Cerebellar nuclear complex (tissue), 1 donor: ENCODE data around the gene TNS3.

Experiments used
- DNase-seq, 2 experiments: peaks; one replicate each; lab custom pipeline; 2025; lab: John Stamatoyannopoulos, UW

The TNS3 gene

DNA sequence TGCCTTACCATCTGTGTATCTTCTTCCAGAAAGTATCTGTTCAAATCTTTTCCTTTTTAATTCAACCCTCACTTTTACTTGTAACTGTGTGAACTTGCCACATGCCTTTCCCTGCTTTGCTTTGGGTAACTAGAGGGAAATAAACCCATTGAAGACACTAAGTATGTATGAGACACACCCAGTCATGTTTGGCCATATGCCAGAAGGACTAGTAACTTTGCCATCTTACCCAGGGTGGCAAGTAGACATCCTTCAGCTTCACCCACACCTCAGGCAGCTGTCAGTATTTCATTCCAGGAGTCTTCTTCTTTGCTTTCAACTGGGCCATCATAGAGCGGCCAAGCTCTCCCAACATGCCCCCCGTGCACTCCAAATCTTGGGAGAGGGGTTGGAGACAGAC, 323.1 kb downstream of the TNS3 start:
- DNase-seq: no peak

DNA sequence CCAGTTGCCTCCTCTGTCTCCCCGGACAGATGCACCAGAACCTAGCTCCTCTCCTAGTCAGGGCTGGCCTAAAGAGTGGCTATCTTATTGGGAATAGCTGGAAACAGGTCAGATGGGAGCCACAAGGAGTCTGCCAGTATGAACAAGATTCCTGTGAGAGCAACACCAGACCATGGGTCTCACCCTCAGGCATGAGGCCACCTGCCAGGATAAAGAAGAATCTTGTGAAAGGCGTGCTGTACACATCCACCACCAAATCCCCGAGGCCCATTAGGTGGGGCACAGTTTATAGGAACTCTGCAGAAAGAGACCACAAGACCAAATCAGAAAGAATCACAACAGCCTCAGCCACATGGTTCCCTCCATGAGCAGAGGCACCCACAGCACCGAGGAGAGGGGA, 325.9 kb downstream of the TNS3 start:
- no peak for DNase-seq

DNA sequence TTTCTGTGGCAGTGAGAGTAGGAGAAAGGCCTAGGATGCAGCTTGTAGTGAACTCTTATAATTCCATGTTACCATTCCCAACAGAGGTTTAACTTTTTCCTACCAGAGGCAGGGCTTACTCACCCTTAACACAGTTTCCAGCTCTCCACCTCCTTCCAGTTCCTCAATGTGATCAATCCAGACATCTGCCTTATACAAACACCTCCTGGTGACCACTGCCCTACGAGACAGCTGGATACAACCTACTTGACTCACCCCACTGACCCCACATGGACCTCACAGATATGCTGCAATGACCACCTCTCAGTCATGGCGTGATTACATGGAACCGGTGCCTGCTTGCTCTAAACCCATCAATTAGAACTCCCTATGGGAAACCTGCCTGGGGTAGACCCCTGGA, 326.5 kb downstream of the TNS3 start:
- DNase-seq: no peak

DNA sequence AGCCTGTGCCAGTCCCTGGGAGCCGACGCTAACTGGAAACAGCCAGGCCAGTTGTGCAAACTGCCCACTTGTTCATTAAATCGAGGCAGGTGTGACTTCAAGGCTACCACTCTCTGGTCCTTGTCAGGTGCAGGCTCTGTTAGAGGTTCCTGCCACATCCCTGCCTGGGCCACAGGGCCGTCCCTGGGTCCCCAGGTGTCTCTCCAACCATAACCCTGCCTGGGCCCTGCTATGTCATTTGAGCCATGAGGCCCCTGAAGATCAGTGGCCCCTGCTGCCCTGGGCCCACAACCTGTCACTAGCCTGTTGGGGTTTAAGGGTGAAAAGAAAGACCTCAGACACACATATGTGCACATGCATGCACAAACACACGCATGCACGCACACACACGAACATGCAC, 326.9 kb downstream of the TNS3 start:
- DNase-seq: no peak

DNA sequence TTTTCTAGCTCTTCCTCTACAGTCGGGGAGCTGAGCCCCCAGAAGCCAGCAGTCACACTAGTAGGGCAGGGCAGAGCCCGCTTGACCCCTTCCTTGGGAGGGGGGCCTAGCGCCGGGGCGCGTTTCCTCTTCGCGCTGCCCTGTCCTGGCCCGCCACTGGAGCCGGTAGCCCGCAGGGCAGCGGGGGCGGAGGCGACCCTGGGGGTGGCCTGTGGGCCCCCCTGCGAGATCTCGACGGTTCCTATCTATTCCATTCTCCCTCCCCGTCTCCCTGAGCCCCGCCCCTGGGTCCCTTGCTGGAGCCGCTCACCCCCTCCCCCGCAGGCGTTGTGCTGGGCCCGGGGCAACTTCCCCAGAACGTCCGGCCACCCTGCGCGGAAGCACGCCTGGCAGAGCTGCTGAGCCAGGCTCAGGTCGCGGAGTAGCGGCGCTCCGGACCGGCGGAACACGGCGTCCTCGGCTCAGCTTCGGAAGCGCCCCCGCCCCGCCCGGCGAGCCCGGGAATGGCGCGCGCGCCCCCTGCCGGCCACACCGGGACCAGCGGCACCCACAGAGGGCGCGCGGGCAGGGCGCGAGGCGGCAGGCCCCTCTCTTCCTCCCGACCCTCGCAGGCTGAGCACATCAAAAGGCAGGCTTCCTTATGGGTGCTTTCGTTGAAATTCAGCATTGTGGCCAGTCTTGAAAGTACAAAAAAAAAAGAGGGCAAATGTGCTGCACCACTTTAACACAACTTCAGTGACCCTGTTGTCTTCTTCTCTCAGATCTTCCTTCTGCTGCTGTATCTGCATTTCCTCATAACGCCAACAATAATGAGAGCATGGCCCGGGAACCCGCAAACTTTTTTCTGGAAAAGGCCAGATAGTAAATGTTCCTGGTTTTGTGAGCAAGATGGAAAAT, 327.6 kb downstream of the TNS3 start:
- DNase-seq: no peak

DNA sequence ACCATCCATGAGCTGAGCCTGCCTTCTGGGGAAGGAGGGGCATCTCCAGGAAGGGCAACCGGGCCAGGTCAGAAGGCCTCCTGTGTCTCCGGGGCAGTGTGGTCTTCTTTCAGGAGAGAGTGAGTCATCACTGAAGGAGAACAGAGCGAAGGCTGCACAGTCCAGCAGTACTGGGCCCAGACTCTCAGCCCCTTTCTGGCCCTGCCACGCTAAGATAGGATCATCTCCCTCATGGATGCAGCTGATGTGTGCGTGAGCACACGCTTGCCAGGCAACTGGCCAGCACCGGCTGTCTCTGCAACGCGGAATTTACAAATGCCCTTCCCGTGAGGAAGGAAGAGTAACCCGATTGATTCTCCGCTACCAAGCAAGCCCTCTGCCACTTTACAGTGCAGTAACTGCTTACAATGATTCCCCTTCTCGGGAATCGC, 328.2 kb downstream of the TNS3 start:
- no peak for DNase-seq

DNA sequence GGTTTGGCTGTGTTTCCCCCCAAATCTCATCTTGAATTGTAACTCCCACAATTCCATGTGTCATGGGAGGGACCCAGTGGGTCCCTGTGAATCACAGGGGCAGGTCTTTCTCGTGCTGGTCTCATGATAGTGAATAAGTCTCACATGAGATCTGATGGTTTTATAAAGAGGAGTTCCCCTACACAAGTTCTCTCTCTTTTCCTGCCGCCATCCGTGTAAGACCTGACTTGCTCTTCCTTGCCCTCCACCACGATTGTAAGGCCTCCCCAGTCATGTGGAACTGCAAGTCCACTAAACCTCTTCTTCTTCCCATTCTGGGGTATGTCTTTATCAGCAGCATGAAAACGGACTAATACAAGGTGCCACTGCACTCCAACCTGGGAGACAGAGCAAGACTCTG, 329.2 kb downstream of the TNS3 start:
- DNase-seq: no peak

DNA sequence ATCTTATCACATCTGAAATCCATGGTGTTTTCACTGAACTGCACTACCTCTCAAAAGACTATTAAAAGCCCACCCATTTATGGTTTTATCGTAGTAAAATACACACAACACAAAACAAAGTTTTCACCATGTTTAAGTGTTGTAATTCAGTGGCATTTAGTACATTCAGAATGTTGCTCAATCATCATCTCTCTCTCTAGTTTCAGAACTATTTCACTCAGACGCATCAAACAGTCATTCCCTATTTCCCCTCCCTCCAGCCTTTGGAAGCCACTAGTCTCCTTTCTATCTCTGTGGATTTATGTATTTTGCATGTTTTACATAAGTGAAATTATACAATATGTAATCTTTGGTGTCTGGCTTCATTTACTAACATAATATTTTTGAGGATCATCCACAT, 332.6 kb downstream of the TNS3 start:
- no peak for DNase-seq

DNA sequence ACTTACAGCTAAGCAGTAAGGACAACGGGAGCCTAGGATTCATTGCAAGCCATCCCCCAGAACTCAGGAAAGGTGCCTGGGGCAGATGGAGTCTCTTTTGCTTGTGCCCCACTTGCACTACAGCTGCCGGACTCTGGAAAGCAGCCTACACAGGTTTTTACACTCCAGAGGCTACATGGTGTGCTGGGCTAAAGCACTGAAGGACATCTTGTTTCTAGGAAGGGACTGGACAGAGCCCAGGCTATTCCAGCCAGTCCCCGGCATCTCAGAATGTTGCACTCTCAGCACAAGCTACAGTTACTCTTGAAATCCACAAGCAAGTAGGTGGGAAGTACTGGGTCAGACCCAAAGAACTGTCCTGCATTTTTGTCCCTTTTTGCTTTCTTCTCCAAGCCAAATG, 333.1 kb downstream of the TNS3 start:
- DNase-seq: no peak

DNA sequence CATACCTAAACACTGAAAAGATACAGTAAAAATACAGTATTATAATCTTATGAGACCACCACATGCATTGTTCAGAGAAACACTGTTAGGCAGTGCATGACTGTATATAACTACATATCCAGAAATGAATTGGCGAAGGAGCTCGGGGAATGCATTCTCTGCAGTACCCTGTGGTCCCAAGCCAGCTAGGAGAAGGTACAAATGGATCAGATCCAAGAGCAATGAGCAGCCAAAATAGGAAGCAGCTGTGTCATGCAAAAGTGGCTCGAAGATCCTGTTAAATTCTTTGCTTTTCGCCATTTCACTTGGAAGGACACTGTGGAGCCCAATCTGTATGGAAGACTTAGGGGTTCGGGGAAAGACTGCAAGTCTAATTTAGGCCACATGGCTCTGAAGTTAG, 334.8 kb downstream of the TNS3 start:
- no peak for DNase-seq

DNA sequence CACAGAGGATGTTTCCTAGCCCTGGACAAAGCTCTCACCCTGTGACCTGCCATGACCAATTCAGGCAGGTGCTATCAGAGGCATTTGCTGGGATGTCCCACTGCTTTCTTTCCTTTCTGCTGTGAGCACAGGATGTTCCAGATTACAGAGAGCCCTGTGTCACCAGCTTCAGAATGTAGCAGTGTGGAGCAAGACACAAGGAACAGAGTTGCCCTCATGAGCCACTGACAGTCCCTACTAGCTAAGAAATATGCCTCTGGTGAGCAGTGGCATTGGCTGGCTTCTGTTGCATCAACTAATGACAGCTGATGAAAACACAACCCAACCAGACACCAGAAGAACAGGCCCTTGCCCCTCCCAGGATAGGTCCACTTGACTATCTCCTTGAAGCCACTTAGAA, 337.2 kb downstream of the TNS3 start:
- no peak for DNase-seq

DNA sequence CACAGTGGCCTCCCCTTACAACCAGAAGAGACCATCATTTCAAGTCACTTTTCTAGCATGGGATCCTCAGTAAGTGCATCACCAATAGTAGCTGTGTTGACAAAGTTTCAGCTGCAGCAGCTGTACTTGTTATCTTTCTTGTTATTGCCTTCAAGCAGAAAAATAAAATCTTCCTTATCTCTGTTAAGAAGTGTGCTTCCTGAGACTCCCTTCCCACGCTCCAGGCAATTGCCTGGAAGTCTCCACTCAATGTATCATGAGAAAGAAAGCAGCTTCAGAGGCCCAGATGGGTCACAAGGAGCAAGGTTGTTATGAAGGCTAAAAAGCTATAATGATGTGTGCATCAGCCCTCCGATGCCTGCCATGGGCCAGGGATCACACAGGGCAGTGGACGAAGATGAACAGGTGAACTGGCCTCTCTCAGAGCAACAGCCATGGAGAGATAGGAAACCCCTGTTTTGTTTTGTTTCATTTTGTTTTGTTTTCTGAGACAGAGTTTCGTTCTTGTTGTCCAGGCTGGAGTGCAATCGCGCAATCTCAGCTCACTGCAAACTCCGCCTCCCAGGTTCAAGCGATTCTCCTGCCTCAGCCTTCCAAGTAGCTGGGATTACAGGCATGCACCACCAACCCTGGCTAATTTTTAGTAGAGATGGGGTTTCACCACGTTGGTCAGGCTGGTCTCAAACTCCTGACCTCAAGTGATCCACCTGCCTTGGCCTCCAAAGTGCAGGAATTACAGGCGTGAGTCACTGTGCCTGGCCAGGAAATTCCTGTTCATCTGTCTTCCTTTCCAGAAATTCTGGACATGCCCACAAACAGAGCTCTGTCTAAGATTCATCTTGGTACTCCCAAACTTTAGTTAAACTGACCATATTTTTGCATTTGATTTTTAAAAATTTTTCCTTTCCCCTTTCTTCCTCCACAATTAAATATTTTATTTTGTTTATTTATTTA, 340.5 kb downstream of the TNS3 start:
- no peak for DNase-seq

DNA sequence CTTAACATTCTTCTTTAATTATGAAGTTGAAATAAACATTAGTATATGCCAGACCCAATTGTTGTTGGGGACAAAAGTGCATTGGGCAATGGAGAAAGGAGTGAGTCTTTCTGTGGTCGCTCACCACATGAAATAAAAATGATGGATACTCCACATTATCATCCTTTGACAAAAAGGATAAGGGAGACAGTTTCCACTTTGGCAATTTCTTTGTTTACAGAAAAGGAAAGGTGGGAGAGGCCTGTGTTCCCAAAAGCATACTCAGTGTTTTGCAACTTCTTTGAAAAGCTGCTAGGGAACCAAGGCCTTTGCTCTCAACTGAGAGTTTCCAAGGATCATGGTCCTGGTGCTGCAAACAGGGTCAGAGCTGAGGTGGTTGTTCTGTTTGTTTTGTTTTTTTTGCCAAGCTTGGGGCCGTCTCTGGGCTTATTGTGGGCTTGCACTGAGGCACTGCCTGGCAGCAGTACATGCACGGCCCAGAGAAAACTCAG, 341.9 kb downstream of the TNS3 start:
- DNase-seq: no peak

DNA sequence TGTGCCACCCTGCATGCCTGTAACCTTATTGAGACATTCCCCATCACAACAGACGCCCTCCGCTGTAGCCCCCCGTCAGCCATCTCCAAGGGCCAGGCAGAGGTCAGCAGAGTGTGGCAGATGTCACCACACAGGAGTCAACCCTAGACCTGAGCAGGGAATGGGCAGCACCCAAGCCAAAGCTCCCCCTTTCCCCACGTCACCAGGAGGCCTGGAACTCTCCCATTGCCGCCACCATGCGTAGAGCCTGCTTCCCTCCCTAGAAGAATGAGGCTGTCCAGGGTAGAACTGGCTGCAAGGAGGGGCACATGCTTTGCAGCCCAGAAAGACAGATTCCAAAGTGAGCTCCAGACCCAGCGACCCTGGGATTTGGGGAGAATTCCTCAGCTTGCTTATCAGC, 342.9 kb downstream of the TNS3 start:
- no peak for DNase-seq

DNA sequence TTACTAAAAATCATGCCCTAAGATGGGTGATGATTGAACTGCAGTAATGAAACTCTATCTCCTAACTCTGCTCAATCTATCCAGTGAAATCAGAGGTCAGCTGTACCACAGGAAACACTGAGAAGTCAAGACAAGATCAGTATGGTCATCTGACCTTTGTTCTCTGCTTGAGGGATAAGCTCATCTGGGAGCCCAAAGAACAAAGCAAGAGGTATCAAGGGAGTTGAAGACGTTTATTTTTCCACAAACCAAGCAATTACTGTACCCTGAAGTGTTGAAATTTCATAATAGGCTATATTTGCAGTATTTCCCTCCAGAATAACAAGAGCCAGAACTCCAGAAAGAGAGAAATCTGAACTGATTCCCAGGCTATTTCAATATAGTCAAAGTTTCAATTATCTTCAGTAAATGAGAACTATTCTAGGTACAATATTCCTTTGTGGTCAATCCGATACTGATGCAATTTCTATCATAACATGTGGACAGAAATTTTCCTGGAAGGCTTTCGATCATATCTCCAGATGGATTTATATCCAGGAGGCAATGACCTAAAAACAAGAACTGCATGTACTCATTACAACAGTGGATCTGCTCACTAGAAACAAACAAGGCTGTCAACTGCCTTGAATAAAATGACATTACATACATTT, 345.3 kb downstream of the TNS3 start:
- no peak for DNase-seq

DNA sequence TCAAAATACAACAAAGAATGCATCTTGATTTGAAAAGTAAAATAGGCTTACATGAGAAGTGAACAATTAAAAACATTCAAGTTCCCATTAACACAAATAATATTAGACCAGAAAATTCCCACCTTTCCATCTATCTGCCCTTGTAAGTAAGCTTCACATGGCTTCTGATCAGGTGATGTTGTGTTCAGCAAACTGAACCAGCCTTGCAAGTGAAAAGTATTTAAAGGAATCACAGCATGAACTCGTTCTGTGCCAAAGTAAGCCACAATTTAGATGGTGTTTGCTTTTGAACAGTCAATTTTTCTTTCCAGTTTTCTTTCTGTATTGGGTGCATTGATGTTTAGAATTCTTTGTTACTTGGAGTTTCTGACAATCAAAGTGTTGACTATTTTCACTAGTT, 347.9 kb downstream of the TNS3 start:
- no peak for DNase-seq

DNA sequence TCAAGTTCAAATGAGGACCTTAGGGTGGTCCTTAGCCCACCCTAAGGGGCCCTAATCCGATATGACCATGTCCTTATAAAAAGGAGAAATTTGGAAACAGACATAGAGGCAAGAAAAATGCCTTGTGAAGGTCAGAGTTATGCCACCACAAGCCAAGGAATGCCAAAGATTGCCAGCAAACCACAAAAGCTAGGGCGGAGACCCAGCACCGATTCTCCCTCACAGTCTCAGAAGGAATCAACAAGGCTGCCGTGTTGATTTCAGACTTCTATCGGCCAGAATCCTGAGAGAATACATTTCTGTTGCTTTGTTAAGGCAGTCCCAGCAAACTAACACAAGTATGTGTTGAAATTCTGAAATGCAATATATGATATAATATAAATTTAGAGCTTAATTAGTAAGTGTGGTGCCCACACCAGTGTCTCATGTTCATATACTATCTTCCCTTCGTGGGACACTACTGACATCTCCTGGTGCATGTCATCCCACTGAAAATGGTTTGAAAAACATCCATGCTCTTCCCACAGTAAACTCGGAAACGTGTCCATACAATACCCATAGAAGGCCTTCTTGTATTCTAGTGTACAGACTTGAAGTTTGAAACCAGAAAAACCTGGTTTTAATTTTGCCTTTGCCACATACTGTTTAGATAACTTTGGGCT, 349.0 kb downstream of the TNS3 start:
- DNase-seq: no peak

DNA sequence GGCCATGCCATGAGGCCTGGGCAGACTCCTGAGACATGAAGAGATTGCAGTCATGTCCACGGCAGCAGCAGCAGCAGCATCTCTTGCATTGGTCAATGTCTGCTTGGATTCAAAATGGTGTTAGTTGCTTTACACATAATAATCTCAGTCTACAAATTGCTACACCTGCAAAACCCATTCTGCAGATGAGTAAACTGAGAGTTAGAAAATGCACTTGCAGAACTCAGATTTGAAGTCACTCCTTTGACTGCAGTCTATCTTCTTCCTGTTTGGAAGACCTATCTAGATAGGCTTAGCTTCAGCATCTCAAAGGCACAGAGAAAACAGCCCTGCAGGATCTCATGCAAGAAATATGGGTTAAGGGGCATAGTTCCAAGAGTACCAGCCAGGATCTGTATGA, 350.3 kb downstream of the TNS3 start:
- DNase-seq: no peak

DNA sequence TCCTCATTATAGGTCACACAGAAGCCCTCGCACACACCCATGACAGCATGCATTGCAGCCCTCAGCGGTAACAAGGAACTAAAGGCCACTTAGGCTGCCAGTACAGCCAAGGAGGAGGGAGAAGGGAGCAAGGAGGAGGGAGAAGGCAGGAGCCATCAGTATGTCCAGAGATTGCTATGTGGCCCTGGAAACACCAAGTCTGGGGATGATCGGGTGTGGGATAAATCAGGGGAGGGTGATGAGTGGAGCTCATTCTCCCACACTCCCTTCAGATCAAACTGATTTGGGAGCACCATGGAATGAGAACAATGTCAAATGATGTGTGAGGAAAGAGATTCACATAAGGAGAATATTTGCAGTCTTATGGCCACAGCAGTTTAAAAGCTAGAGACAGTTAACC, 350.9 kb downstream of the TNS3 start:
- no peak for DNase-seq

DNA sequence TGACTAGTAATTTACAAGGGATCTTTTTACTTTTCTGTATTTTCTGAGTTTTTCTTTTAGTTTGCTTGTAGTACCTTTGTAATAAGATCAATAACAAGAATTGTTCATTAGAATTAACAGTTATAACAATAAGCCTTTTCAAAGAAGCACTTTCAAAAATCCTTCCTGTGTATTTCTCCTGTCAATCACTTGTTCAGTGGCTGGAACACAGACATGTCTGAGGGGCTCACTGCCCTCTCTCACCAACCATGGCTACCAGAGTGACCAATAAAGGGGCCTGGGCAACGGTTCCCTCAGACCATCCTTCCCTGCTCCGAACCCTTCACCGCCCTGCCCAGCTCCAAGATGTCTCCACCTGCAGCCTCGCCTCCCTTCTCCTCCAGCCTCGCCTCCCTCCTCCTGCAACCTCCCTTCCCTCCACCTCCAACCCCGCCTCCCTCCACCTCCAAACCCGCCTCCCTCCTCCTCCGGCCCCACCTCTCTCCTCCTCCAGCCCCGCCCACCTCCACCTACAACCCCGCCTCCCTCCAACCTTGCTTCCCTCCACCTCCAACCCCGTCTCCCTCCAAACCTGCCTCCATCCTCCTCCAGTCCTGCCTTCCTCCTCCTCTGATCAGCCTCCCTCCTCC, 353.4 kb downstream of the TNS3 start:
- DNase-seq: no peak

DNA sequence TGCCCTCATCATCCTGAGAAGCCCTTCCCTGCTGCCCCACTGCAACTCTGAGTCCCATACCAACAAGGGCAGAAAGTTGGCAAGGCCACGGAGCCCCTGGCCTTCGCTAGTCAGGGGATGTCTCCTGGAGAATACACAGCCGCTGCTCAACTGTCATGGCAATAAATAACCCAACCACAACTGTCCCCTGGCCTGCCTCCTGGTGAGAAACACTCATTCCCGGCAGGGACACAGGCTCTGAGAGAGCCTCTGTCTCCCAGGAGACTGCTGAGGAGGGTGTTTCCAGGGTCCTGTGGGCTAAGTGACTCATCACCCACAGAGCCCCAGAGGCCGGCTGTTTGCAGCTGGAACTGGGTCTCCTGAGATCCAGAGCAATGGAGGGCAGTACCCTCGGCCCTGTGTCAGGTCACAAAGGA, 354.1 kb downstream of the TNS3 start:
- DNase-seq: no peak
